Right renal pelvis (tissue), 4 donors: ENCODE data around the gene MSANTD1. TPM values are rescaled to one million over a fixed set of nuclear protein-coding genes. Genes with fewer than 3 reads are reported as not detected.
"Not testable (repeated sequence)": the region's sequence is repeated elsewhere in the genome, so short reads cannot be mapped to it uniquely, and the experiment has no call there.

Experiments
- DNase-seq, 4 donors: peaks; one replicate each; pipeline ENCODE4 v3.0.0-alpha.2; 2013; ENCODE audit warnings: low read depth in 4 of 4, low spot score in 3 of 4, missing footprints in 1 of 4
- polyA plus RNA-seq, 4 donors: library from polyadenylated mRNA; unstranded; fragments of 120-200 nt; gene quantifications; one replicate each; pipeline ENCODE4 v1.2.1, GENCODE V29; 2013; ENCODE audit not compliant: insufficient read length in 4 of 4

MSANTD1 gene
- polyA plus RNA-seq, 4 donors: 0.36 to 0.61 (median 0.38) TPM

DNA sequence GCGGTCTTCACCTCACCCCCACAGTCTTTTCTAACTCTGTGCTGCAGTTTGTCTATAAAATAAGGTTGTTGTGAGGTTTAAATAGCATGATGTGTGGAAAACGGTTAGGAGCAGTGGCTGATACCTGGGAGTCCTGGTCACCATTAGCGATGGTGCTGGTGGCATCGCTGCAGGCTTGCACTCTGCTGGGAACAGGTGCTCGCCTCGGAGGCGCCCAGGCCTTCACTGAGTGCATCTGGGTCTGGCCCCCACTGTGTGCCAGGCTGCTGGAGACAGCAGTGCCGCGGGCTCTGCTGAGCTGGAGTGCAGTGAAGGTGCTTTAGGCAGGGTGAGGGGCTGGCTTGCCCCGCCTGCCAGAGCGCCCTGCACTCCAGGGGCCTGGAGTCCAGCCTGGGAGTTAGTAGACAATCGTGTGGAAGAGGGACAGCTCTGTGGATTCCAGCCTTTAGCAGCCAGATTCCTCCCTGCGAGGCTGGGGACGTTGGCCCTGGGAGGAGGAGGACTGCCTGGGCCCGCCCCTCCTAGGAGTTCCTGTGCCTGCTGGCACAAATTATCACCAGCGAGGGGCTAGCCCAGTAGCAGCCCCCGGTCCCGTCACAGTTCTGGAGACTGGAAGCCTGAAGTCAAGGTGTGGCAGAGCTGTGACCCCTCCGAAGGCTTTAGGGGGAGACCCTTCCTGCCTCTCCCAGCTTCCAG, 51.2 kb downstream of the MSANTD1 start:
- no peak for DNase-seq

DNA sequence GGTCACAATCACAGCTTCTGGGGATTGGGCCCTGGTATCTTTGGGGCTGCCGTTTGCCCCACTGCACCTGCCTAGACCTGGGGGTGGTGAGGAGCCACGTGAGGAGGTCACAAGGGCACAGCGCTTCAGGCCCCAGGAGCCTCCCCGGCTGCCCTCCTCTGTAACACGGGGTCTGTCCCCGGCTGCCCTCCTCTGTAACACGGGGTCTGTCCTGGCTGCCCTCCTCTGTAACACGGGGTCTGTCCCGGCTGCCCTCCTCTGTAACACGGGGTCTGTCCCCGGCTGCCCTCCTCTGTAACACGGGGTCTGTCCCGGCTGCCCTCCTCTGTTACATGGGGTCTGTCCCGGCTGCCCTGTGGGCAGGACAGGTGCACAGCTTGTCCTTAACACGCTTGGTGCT, 51.9 kb downstream of the MSANTD1 start:
- DNase-seq: not testable (repeated sequence)

DNA sequence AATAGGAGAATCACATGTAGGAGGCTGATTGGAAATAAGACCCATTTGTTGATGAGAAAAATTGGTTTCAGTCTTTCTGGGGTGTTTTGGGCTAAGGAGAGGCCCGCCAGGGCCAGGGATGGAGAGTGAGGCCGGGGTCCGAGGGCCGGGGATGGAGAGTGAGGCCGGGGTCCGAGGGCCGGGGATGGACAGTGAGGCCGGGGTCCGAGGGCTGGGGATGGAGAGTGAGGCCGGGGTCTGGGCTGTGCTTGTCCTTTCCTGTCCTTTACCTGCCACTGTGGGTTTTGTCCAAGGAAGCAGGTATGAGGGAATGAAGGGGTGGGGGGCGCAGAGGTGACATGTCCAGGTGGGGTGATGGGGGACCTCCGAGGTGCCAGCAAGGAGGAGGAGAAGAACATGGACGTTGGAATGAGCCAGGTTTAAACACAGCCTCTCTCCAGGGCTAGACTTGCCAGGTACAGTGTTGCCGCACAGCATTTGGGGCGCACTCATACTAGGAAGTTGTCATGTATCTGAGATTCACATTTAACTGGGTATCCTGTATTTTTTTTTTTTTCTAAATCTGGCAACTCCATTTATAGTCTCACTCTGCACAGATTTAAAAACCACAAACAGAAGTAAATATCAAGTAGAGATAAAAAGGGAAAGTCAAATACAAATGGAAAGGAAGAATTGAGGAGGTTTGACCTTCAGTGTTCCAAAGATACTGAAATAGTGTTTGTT, 52.7 kb downstream of the MSANTD1 start:
- no peak for DNase-seq

DNA sequence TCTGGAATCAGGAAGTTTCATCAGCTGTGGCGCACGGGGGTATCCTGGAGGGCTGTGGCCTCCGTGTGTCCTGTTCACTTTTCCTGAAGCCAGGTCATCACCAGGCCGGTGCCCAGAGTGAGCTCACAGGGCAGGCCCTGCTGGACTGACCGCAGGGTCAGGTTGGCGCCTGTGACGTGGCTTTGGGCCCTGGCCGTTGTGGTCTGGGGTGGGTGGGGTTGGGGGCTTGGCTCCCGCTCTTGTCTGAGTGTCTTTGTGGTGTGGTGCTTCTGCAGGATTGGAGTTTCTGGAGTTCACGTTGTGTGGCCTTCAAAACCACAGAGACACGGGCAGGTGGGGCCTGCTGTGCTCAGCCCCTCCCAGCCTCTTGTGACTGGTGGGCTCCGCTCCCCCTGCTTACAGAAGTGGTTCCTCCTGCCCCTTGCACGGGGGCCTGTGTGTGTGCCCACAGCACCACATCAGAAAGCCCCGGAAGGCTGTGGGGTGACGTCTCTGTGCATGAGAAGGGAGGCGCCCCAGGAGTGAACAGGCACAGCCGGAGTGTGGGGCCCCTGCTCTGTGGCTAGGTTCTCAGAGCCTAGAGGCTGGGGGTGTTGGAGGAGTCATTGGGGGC, 53.3 kb downstream of the MSANTD1 start:
- no peak for DNase-seq

DNA sequence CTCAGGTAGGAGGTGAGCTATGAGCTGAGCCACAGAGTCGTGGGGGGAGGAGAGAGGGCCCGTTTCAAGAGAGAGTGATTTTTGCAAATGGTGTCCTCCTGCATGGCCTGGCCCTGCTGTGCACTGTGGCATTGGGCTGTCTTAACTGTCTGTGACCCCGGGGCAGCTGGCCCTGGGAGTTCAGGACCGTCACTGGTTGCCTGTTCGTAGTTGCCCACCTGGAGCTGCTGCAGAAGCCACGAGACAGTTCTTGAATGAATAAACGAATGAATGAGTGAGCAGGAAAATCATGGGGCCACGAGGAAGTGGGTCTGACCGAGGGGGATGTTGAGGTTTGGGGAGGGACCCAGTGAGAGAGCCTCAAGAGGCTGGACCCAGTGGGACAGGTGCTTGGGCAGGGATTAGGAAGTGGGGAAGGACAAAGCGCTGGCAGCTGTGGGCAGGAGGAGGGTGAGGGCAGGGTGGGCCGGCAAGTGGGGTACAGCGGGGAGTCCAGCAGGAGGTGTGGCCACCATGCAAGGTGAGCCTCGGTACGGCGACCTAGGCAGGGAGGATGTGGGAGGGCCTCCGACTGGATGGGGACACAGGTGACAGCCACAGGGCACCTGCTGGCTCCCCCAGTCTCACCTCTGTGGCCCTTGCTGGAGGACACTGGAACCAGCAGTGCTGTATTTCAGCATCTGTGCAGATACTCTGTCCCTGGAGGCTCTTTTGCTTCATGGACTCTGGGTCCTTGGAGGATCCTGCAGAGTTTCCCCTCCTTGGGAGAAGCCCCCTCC, 54.0 kb downstream of the MSANTD1 start:
- DNase-seq: no peak

DNA sequence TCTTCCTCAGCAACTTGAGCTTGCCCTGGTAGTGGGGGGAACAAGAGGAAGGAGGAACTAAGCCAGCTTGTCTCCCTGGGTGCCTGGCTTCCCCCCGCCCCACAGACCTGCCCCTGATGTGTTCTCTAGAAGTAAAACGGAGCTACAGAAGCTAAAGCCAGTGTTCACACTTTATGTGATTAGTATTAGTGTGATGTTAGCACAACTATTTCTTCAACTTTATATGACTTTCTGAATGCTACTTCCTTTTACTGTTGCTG, 54.5 kb downstream of the MSANTD1 start:
- DNase-seq: no peak

DNA sequence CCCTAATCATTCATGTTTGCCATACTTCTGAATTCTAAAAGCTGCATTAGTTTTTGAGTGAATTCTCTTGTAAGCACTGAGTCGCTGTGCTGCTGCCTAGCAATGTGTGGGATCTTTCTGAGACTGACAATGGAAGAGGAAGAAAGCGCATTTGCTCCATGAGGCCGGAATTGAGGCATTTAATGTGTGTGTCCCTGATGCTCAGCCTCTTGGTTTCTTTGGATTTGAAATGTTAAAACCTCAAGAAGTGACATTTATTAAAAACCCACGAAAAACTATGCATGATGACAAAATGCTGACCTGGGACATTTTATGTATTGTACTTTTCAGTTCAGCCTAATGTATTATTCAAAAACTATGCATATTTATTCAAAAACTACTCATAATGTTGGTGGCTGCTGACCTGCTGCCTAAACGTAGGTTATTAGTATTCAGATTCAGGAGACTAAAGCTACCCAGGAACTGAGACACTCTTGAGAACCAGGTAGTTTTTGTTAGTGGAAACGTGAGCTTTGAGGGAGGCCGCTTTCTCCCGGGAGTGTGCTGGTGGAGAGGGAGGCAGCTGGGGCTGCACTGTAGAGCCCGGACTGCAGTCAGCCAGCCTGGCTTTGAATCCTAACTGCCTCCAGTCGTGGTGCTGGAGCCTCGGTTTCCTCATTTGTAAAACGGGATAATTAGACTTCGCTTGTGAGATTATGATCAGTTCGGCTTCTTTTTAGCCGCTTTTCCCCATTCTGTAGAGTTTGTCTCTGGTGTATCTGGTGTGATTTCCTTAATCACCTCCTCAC, 55.2 kb downstream of the MSANTD1 start:
- no peak for DNase-seq

DNA sequence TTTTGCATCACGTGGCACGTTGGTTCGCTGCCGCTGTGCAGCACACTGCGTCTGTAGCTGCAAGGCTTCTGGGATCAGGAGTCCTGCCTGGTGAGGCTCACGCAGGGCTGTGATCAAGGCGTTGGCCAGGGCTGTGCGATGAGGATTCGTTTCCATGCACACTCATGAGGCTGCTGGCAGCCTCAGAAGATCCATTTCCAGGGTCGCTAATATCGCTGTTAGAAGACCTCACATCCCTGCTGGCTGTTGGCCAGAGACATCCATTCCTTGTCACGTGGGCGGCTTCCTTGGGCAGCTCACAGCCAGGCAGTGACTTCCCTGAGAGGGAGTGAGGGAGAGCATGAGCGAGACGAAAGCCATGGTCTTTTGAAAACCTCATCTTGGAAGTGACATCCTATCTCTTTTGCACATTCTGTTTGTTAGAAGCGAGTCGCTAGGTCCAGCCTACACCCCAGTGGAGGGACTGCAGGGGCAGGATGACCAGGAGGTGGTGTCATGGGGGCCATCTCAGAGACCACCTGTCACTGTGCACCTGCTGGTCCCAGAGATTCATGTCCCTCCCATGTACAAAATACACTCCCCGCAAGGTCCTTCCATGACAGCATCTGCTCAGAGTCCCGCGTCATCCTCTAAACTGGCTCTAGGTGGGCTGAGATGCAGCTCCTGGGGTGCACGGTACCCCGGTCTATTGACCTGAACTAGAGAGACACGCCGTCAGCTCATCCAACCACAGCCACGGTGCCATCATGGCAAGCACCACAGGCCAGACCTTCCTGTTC, 56.1 kb downstream of the MSANTD1 start:
- peak in 1 of 4 donors; percentile 34 for DNase-seq

DNA sequence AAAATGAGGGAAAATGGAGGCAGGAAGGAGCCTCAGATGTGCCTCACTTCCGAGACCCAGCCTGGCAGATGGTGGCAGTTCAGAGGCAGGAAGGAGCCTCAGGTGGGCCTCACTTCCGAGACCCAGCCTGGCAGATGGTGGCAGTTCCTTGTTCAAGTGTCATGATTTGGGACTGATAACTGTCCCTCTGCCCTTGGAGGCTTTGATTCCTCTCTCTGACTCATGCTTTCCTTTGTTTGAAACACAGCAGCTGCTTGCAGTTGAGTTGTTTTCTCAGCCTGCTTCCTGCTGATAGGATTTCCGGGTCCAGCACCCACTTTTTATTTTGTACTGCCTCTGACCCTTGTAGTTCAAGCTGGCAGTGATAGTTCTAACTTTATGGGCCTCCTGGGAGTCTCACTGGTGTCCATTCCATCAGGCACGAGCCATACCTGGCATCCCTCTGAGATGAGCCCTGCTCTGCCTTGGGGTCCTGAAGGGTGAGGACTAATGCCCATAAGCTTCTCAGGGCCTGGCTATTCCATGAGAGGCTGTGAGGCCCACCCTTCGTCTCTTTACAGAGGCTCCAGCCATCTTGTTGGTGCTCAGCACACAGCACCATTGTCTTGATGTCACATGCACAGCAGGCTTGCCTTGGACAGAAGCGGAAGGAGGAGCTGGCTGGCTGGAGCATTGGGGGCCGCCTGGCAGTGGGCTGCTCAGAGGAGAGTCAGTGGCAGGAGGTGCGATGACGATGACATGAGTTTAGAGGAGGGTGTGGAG, 56.8 kb downstream of the MSANTD1 start:
- no peak for DNase-seq

Other genes starting within 250 kb of the MSANTD1 start
- not detected for gene HTT-AS, start 174.6 kb upstream of the MSANTD1 start, polyA plus RNA-seq
- 10 to 100 TPM; 32.6 to 41.7 (median 34.4) TPM for gene HTT, start 174.5 kb upstream of the MSANTD1 start, polyA plus RNA-seq
- 10 to 100 TPM; 36.3 to 49.6 (median 42.8) TPM for gene RGS12, start 43.9 kb downstream of the MSANTD1 start, polyA plus RNA-seq
- 1 to 10 TPM in 3 of 4 donors, under 1 TPM in 1; 0.97 to 1.6 (median 1.3) TPM for gene HGFAC, start 192.8 kb downstream of the MSANTD1 start, polyA plus RNA-seq
- gene DOK7, start 214.1 kb downstream of the MSANTD1 start, polyA plus RNA-seq: 1 to 10 TPM; 1.6 to 3.5 (median 2.6) TPM